Measurements from ENCODE around the gene SLC2A8.

SLC2A8 gene

GRCh38 chr9:127365461-127365860, 31.5 kb upstream of the SLC2A8 start:
- DNase-seq (ENCODE audit: low read depth): no peak
- TF ChIP-seq, protein P1, sequence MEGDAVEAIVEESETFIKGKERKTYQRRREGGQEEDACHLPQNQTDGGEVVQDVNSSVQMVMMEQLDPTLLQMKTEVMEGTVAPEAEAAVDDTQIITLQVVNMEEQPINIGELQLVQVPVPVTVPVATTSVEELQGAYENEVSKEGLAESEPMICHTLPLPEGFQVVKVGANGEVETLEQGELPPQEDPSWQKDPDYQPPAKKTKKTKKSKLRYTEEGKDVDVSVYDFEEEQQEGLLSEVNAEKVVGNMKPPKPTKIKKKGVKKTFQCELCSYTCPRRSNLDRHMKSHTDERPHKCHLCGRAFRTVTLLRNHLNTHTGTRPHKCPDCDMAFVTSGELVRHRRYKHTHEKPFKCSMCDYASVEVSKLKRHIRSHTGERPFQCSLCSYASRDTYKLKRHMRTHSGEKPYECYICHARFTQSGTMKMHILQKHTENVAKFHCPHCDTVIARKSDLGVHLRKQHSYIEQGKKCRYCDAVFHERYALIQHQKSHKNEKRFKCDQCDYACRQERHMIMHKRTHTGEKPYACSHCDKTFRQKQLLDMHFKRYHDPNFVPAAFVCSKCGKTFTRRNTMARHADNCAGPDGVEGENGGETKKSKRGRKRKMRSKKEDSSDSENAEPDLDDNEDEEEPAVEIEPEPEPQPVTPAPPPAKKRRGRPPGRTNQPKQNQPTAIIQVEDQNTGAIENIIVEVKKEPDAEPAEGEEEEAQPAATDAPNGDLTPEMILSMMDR (IDR thresholded peaks at IDR 0.05; ENCODE audit: insufficient read depth, low read depth, low read length, missing control alignments): no peak
- H3K4me3 ChIP-seq (ENCODE audit: low read length): no peak overlapping the region

GRCh38 chr9:127366594-127366993, 30.4 kb upstream of the SLC2A8 start:
- TF ChIP-seq, protein P1 (IDR thresholded peaks at IDR 0.05; ENCODE audit: insufficient read depth, low read depth, low read length, missing control alignments): no peak
- H3K4me3 ChIP-seq (ENCODE audit: low read length): no peak overlapping the region
- DNase-seq (ENCODE audit: low read depth): peak; percentile 33

GRCh38 chr9:127368852-127369402, 28.0 kb upstream of the SLC2A8 start:
- H3K4me3 ChIP-seq (ENCODE audit: low read length): no peak overlapping the region
- TF ChIP-seq, protein P1 (IDR thresholded peaks at IDR 0.05; ENCODE audit: insufficient read depth, low read depth, low read length, missing control alignments): no peak
- DNase-seq (ENCODE audit: low read depth): no peak

DNA sequence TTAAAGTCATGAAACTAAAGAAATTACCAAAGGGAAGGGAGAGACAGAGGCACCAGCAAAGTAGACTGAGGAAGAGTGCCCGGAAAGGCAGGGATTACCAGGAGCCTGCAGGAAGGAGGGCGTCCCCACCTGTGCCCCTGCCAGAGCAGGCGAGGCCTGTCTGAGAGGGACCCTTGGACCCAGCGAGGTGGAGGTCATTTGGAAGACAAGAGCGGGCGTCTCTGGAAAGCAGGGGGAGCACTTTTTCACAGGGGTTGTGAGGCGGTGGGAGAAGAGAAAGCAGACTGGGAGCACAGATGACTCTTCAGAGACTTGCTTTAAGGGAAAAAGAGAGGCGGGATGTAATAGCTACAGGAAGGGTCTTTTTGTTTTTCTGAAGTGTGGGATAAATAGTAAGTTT, 27.5 kb upstream of the SLC2A8 start:
- TF ChIP-seq, protein P1 (IDR thresholded peaks at IDR 0.05; ENCODE audit: insufficient read depth, low read depth, low read length, missing control alignments): no peak
- DNase-seq (ENCODE audit: low read depth): no peak
- no peak overlapping the region for H3K4me3 ChIP-seq (ENCODE audit: low read length)

DNA sequence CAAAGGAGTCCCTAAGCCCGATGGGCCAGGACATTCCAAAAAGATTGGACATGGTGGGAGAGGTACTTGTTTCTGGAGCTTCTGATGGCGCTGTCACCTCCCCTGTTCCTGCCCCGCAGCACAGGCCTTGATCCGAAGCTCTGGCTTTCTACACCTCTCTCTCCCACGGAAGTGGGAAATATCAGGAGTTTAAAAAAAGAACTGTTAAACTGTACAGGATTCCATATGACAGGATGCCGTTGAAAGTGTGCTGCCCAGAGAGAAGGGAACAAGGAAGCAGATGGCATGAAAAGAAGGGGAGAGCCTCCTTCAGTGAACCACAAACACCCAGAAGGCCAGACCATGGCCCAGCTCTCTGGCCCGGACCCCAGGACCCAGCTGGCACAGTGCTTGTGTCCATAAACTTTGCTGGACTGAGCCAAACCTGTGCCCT, 26.8 kb upstream of the SLC2A8 start:
- no peak for DNase-seq (ENCODE audit: low read depth)
- no peak overlapping the region for H3K4me3 ChIP-seq (ENCODE audit: low read length)
- TF ChIP-seq, protein P1 (IDR thresholded peaks at IDR 0.05; ENCODE audit: insufficient read depth, low read depth, low read length, missing control alignments): no peak

DNA sequence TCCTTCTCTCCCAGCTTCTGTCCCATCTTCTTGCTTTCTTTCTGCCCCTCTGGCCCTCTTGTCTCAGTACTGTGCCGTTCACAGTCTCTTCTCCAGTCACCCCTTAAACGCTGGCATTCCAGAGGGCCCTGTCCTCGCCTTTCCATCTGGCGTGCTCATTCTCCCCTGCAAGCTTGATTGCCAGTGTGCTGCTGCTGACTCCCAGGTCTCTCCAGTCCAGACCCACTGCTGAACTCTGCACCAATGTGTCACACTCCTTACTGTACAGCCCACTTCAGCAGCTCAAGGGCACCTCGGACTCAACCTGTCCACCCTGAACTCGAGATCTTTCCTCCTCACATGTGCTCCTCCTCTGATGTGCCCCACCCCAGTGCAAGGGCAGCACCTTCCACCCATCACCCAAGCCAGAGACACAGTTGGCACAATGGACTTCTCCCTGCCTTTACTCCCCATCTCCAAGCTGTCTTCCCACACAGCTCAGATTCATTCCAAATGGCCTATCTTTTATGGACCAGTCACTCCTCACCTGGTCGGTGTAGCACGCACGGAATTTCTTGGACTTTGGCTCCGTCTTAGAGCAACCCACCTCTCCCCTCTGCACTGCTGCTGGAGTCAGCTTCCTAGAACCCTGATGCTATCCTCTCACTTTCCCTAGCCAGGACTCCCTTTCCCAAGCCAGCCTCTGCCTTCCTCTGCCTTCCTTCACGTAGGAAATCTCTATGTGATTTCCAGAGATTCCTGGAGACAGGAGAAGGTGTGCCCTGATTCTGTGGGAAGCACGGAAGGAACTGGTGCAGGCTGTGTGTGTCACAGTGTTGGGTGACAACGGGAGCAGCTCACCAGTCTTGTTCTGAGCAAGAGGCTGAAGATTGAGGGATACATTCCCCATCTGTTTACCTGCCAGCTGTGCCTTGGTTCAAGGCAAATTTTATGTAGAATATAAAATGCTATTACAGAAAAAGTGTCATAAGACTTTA, 26.0 kb upstream of the SLC2A8 start:
- no peak for DNase-seq (ENCODE audit: low read depth)
- no peak overlapping the region for H3K4me3 ChIP-seq (ENCODE audit: low read length)
- TF ChIP-seq, protein P1 (IDR thresholded peaks at IDR 0.05; ENCODE audit: insufficient read depth, low read depth, low read length, missing control alignments): no peak
